ENCODE measurements around the gene LDLRAD3.

The LDLRAD3 gene

DNA sequence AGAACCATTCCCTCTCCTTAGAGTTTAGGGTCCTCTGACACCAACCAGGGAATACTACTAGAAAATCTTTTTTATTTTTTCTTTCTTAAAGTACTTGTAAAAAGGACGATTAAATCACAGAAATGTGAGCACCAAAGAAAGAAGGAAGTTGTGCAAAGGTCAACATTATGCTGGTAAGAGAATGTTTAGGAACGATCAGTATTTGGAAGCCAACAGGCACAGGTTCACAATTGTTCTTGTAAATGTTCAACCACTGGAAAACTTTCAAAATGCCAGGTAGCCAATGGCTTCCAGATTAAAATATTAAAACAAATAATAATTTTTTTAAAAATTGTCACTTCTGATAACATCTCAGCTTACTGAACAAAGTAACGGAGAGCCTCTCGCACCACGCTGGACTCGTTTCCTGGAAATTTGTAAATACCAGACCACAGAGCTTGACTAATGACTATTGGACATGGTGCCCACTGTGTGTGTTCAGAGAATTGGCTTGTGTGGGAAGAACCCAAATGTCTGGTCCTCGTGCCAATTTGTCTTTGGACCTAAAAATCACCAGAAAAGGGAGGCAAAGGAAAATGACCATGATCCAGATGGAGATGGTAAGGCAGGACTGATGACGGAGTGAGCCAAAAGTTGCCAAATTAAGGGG is 324.6 kb downstream of the LDLRAD3 start:
- in situ Hi-C loops (cut with MboI; ENCODE audit: low sequenced_read_pairs, unreplicated experiment): loop anchor here (10.0 to 25.0 kb wide), 2 partner anchors 431 to 654 kb away; partner anchors contain the start of gene FJX1

DNA sequence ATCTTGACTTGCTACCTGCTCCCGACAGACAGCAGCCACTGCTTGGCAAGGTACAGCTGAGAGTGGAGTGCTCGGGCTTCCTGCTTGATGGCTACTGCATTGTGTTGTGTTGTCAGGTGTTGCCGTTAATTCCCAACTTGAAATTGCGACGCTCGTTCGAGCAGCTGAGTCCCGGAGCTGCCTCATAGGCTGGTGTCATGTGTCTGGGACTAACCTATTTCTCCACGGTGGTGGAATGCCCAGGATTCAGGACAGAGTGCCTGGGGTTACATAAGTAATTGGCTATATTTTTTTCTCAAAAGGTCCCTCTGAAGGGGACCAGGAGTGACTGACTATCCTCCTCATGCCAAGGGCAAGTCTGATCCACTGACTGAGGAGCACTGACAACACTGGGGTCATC is 326.8 kb downstream of the LDLRAD3 start:
- TF ChIP-seq, protein P1, sequence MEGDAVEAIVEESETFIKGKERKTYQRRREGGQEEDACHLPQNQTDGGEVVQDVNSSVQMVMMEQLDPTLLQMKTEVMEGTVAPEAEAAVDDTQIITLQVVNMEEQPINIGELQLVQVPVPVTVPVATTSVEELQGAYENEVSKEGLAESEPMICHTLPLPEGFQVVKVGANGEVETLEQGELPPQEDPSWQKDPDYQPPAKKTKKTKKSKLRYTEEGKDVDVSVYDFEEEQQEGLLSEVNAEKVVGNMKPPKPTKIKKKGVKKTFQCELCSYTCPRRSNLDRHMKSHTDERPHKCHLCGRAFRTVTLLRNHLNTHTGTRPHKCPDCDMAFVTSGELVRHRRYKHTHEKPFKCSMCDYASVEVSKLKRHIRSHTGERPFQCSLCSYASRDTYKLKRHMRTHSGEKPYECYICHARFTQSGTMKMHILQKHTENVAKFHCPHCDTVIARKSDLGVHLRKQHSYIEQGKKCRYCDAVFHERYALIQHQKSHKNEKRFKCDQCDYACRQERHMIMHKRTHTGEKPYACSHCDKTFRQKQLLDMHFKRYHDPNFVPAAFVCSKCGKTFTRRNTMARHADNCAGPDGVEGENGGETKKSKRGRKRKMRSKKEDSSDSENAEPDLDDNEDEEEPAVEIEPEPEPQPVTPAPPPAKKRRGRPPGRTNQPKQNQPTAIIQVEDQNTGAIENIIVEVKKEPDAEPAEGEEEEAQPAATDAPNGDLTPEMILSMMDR (IDR thresholded peaks at IDR 0.05; ENCODE audit: borderline replicate concordance, control extremely low read depth, extremely low read depth, insufficient read depth, missing control alignments): no peak
- in situ Hi-C loops (cut with MboI; ENCODE audit: low sequenced_read_pairs, unreplicated experiment): loop anchor here (25.0 kb wide), 1 partner anchor 433 kb away; no protein-coding TSS in a partner anchor
- DNase-seq (ENCODE audit: low spot score): no peak

More for the DNA sequence above, 324.6 kb downstream of the LDLRAD3 start:
- TF ChIP-seq, protein P1 (IDR thresholded peaks at IDR 0.05; ENCODE audit: borderline replicate concordance, control extremely low read depth, extremely low read depth, insufficient read depth, missing control alignments): no peak
- DNase-seq (ENCODE audit: low spot score): no peak

DNA sequence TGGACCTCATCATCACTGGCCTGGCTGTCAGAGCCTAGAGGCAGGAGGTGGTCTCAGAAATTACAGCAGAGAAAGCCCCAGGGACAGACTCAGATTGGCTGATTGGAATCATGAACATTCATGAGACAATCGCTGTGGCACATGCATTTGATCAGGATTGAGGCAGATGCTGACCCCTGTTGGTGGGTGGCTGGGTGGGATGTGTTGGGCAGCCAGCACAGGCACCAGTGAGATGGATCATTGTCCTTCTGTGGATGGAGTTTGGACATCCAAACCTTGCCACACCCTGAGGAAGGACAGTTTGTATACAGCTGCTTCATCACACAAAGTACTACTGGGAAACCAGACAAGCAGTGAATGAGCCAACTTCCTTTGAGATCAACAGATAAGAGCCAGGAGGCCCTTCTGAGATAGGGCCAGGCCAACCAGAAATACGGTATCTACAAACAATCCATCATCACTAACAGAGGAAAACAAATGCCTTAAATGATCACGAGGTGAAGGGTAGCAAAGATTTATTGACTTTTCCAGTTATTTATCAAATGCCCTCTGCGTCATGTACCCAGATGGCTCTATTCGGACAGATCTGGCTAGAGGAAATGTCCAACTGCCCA is 328.0 kb downstream of the LDLRAD3 start:
- in situ Hi-C loops (cut with MboI; ENCODE audit: low sequenced_read_pairs, unreplicated experiment): loop anchor here (25.0 kb wide), 1 partner anchor 435 kb away; no protein-coding TSS in a partner anchor
- DNase-seq (ENCODE audit: low spot score): no peak
- TF ChIP-seq, protein P1 (IDR thresholded peaks at IDR 0.05; ENCODE audit: borderline replicate concordance, control extremely low read depth, extremely low read depth, insufficient read depth, missing control alignments): no peak

DNA sequence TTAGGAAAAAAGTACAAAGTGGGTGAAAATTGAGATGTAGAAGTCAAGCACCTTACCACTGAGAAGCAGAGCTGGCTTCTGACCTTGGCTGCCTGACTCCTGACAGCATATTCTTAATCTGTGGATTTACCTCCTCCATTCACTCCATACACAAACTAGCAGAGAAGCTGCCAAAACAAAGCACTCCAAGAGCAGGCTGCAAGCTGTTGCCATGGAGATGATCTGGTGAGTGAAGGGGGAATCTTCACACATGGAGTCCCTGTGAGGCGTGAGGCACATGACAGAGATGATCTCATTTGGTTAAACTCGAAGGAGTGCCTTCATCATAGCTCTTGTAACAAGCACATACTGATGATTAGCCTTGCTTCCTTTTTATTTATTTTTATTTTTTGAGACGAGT is 329.2 kb downstream of the LDLRAD3 start:
- in situ Hi-C loops (cut with MboI; ENCODE audit: low sequenced_read_pairs, unreplicated experiment): loop anchor here (25.0 kb wide), 1 partner anchor 436 kb away; no protein-coding TSS in a partner anchor
- no peak for DNase-seq (ENCODE audit: low spot score)
- TF ChIP-seq, protein P1 (IDR thresholded peaks at IDR 0.05; ENCODE audit: borderline replicate concordance, control extremely low read depth, extremely low read depth, insufficient read depth, missing control alignments): no peak

DNA sequence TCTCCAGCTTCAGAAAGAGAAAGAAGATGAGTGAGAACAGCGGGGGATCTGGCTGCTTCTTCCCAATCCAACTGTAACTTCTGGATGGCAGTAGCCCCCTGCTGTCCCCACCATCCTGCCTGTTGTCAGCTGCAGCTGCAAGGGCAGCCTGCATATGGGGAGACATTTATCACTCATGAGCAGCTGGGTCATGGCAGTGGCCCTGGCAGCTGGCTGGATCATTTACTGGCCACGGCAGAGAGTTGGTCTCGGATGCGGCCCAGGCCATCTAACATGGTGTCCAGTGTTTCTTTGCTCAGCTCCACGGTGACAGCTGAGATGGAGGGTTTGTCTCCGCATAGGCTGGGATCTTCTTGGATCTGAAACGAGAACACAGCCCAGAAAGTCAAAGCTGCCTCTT is 330.6 kb downstream of the LDLRAD3 start:
- TF ChIP-seq, protein P1 (IDR thresholded peaks at IDR 0.05; ENCODE audit: borderline replicate concordance, control extremely low read depth, extremely low read depth, insufficient read depth, missing control alignments): no peak
- in situ Hi-C loops (cut with MboI; ENCODE audit: low sequenced_read_pairs, unreplicated experiment): loop anchor here (25.0 kb wide), 1 partner anchor 437 kb away; no protein-coding TSS in a partner anchor

DNA sequence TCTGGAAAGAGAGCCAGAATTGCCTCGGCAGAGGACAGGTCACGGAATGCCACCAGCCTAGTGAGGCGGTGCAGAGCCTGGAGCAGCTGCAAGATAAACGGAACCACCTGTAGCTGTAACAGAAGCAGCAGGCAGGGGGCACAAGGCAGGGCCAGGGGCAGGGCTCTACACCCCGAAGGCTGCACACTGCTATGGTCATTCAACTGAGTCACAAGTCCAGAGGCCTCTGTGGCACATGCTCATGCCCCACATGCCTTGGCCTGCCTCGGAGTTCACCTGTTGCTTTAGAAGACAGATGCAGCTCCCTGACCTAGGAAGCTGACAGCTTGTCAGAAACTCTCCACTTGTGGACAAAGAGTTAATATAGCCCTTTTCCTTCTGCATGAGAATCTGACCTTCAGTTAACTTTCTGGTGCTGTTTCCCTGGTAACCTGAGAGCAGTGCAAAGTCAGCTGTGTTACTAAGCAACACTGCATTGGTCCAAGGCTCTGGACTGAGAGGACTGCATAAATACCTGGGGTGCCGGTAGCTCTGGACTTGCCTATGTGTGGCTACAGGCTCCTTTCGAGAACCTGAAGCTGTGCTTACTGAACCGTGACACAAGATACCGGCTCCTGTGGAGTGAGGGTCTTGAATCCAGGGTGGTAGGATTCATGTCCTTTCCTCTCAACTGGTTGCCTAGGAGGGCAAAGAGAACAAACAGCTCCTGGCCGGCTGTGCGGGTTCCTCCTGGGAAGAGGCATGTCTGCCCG is 334.8 kb downstream of the LDLRAD3 start:
- TF ChIP-seq, protein P1 (IDR thresholded peaks at IDR 0.05; ENCODE audit: borderline replicate concordance, control extremely low read depth, extremely low read depth, insufficient read depth, missing control alignments): no peak
- no peak for DNase-seq (ENCODE audit: low spot score)
- in situ Hi-C loops (cut with MboI; ENCODE audit: low sequenced_read_pairs, unreplicated experiment): no loop called here

More for the DNA sequence above, 330.6 kb downstream of the LDLRAD3 start:
- DNase-seq (ENCODE audit: low spot score): no peak

Data from GM13976 (cell line).